HepG2 (cell line): ENCODE measurements around the gene LENEP. TPM values are rescaled to one million over a fixed set of nuclear protein-coding genes. Genes with fewer than 3 reads are reported as not detected.

ENCODE experiments used
- AKAP8 ChIP-seq: sonication (generic); formaldehyde crosslinking; IDR thresholded peaks from 2 replicates; pipeline ENCODE4 v1.5.1; 2020; ENCODE audit warnings: mild to moderate bottlenecking, missing genetic modification reagents
- BRD4 ChIP-seq: sonication (generic); formaldehyde crosslinking; IDR thresholded peaks from 2 replicates; pipeline ENCODE4 v1.4.0; 2020; ENCODE audit warnings: missing genetic modification reagents
- CBX1 ChIP-seq: IDR thresholded peaks from one replicate; pipeline ENCODE4 v1.6.1; 2016; ENCODE audit warnings: antibody characterized with exemption, low read depth
- HDAC2 ChIP-seq: sonication (generic); formaldehyde crosslinking; IDR thresholded peaks from 2 replicates; pipeline ENCODE4 v1.4.0; 2020; ENCODE audit warnings: missing genetic modification reagents
- HMGA1 ChIP-seq: sonication (generic); formaldehyde crosslinking; conservative IDR thresholded peaks from 2 replicates; pipeline ENCODE4 v1.4.0; 2020; ENCODE audit warnings: missing genetic modification reagents
- PPARG ChIP-seq: conservative IDR thresholded peaks from 2 replicates; pipeline ENCODE4 v1.6.1; 2016; ENCODE audit warnings: missing biosample characterization, missing genetic modification reagents
- RBFOX2 ChIP-seq: fragments of 200-400 bp; formaldehyde crosslinking; IDR thresholded peaks from 2 replicates; pipeline ENCODE4 v1.6.1; 2017; ENCODE audit warnings: low read depth, mild to moderate bottlenecking, low read length
- SNAI1 ChIP-seq: sonication (generic); formaldehyde crosslinking; IDR thresholded peaks from 2 replicates; pipeline ENCODE4 v1.5.0; 2020; ENCODE audit warnings: mild to moderate bottlenecking, missing genetic modification reagents, borderline replicate concordance
- ZNF101 ChIP-seq: sonication (generic); formaldehyde crosslinking; IDR thresholded peaks from 2 replicates; pipeline ENCODE4 v1.4.0; 2020; ENCODE audit warnings: mild to moderate bottlenecking, low read depth, missing genetic modification reagents, borderline replicate concordance
- ZNF263 ChIP-seq: sonication (generic); formaldehyde crosslinking; IDR thresholded peaks from 2 replicates; pipeline ENCODE4 v1.4.0; 2020; ENCODE audit warnings: missing genetic modification reagents
- ZNF543 ChIP-seq: sonication (generic); formaldehyde crosslinking; IDR thresholded peaks from 2 replicates; pipeline ENCODE4 v1.4.0; 2020; ENCODE audit warnings: mild to moderate bottlenecking, missing genetic modification reagents
- ZNF607 ChIP-seq: sonication (generic); formaldehyde crosslinking; IDR thresholded peaks from 2 replicates; pipeline ENCODE4 v1.5.1; 2020; ENCODE audit warnings: missing genetic modification reagents, mild to moderate bottlenecking, borderline replicate concordance
- ZNF614 ChIP-seq: IDR thresholded peaks from 2 replicates; pipeline ENCODE4 v1.6.1; 2018; ENCODE audit warnings: missing biosample characterization, missing genetic modification reagents, inconsistent platforms, borderline replicate concordance
- ZNF672 ChIP-seq: sonication (generic); formaldehyde crosslinking; IDR thresholded peaks from 2 replicates; pipeline ENCODE4 v1.8.1; 2022; ENCODE audit warnings: missing genetic modification reagents
- ZNF768 ChIP-seq: sonication (generic); formaldehyde crosslinking; IDR thresholded peaks from 2 replicates; pipeline ENCODE4 v1.4.0; 2020; ENCODE audit warnings: missing genetic modification reagents
- polyA plus RNA-seq, 8 experiments: library from polyadenylated mRNA; depleted of rRNA in 3 of 8; stranded (reverse) in 7 of 8; unstranded in 1 of 8; fragments of >200 nt; fragmentation: Illumina TruSeq in 4 of 8; extraction: Trizol in 4 of 8; gene quantifications; 2 replicates each; pipeline versions ENCODE4 v1.2.1 to v1.2.3, GENCODE V29; 2011 to 2016; ENCODE audit warnings: low read depth in 4 of 8, missing spikeins in 1 of 8, mixed read lengths in 1 of 8; ENCODE audit not compliant: insufficient read depth in 1 of 8
- total RNA-seq, 5 experiments: library from RNA; depleted of rRNA; stranded (reverse); fragments of >200 nt; fragmentation: Illumina TruSeq; extraction: Trizol; gene quantifications; 2 replicates each; pipeline ENCODE4 v1.2.3, GENCODE V29; 2016; ENCODE audit warnings: low read depth in 1 of 5
- TF ChIP-seq, protein P1 (sequence below): sonication (generic); formaldehyde crosslinking; IDR thresholded peaks from 2 replicates; pipeline ENCODE4 v1.4.0; 2020; ENCODE audit warnings: low read depth, mild to moderate bottlenecking, missing genetic modification reagents
- TF ChIP-seq, protein P2 (sequence below): sonication (generic); formaldehyde crosslinking; IDR thresholded peaks from 2 replicates; pipeline ENCODE4 v1.5.1; 2020; ENCODE audit warnings: mild to moderate bottlenecking, missing genetic modification reagents, moderate library complexity
- TF ChIP-seq, protein P3 (sequence below): IDR thresholded peaks from 2 replicates; pipeline ENCODE4 v1.6.1; 2016; ENCODE audit warnings: low read depth, borderline replicate concordance
- TF ChIP-seq, protein P4 (sequence below): sonication (generic); formaldehyde crosslinking; IDR thresholded peaks from 2 replicates; pipeline ENCODE4 v1.9.0; 2021; ENCODE audit warnings: missing genetic modification reagents, mild to moderate bottlenecking, borderline replicate concordance
- TF ChIP-seq, protein P5 (sequence below): sonication (generic); formaldehyde crosslinking; IDR thresholded peaks from 2 replicates; pipeline ENCODE4 v1.4.0; 2020; ENCODE audit warnings: missing genetic modification reagents

Gene LENEP
- total and polyA plus RNA-seq, 2 of the 13 experiments (the other 11 are each of a cell fraction or from before 2014, with no cell fraction given), result 0.29 TPM; not detected in 1

DNA sequence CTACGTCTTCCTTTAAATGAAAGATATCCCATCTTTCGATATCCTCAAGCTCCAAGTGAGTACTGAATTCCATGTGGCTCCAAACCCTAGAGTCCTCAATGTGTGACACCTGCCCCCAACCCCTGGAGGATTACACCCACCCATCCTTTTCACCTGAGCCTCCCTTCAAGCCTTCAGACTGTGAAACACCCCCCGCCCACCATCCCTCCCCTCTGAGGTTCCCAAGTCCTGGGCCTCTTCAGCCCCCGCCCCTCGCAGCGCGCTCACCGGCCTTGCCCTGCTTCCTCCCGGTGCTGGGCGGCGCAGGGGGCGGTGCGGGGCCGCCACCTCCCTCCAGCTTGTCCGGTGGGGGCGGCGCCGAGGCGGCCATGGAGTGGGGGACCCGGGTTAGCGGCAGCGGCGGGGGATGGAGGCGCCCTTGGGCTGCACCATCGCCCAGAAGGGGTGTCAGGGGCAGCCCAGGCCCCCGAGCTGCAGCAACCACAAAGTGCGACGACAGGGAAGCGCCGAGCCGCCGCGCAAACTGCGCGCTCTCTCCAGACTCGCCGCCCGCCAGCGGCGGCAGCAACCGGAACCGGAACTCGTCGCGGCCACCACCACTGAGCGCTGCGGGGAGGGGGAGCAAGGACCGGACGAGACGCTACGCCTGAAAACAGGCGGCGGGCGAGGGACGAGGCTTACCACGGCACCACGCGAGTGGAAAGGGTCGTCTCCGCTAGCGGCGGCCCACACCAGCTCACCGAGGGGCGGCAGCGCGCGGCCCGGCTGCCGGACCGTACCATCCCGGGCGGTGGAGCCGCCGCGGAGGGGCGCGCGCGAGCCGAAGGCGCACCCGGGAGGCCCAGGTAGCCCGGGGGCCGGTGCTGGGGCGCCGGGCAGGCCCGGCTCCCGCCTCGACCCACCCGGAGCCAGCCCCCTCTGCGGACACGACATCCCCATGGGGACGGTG lies 31.9 kb upstream of the LENEP start, which contains the start of gene PYGO2 (continued):
- TF ChIP-seq AKAP8 (CRISPR knock-in tag) (peak; percentile 90), RBFOX2 (peak; percentile 97), ZNF101 (no peak), HMGA1 (CRISPR knock-in tag) (no peak), ZNF543 (CRISPR knock-in tag) (peak; percentile 31; the same call in 1 of the 2 replicates), ZNF263 (peak; percentile 54; the same call in 1 of the 2 replicates), ZNF607 (CRISPR knock-in tag) (peak; percentile 94), ZNF614 (CRISPR knock-in tag) (peak; percentile 59; the same call in 1 of the 2 replicates), SNAI1 (CRISPR knock-in tag) (no peak), HDAC2 (CRISPR knock-in tag) (no peak), ZNF672 (CRISPR knock-in tag) (0 out of 2 replicates have a peak, but pooled peaks have one; percentile 4), BRD4 (CRISPR knock-in tag) (peak; percentile 72; the same call in 1 of the 2 replicates), CBX1 (no peak), PPARG (CRISPR knock-in tag) (no peak), ZNF768 (CRISPR knock-in tag) (0 out of 2 replicates have a peak, but pooled peaks have one; percentile 60)
- TF ChIP-seq, protein P1, sequence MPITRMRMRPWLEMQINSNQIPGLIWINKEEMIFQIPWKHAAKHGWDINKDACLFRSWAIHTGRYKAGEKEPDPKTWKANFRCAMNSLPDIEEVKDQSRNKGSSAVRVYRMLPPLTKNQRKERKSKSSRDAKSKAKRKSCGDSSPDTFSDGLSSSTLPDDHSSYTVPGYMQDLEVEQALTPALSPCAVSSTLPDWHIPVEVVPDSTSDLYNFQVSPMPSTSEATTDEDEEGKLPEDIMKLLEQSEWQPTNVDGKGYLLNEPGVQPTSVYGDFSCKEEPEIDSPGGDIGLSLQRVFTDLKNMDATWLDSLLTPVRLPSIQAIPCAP (CRISPR knock-in tag), result no peak; the same call in 1 of the 2 replicates
- TF ChIP-seq, protein P2, sequence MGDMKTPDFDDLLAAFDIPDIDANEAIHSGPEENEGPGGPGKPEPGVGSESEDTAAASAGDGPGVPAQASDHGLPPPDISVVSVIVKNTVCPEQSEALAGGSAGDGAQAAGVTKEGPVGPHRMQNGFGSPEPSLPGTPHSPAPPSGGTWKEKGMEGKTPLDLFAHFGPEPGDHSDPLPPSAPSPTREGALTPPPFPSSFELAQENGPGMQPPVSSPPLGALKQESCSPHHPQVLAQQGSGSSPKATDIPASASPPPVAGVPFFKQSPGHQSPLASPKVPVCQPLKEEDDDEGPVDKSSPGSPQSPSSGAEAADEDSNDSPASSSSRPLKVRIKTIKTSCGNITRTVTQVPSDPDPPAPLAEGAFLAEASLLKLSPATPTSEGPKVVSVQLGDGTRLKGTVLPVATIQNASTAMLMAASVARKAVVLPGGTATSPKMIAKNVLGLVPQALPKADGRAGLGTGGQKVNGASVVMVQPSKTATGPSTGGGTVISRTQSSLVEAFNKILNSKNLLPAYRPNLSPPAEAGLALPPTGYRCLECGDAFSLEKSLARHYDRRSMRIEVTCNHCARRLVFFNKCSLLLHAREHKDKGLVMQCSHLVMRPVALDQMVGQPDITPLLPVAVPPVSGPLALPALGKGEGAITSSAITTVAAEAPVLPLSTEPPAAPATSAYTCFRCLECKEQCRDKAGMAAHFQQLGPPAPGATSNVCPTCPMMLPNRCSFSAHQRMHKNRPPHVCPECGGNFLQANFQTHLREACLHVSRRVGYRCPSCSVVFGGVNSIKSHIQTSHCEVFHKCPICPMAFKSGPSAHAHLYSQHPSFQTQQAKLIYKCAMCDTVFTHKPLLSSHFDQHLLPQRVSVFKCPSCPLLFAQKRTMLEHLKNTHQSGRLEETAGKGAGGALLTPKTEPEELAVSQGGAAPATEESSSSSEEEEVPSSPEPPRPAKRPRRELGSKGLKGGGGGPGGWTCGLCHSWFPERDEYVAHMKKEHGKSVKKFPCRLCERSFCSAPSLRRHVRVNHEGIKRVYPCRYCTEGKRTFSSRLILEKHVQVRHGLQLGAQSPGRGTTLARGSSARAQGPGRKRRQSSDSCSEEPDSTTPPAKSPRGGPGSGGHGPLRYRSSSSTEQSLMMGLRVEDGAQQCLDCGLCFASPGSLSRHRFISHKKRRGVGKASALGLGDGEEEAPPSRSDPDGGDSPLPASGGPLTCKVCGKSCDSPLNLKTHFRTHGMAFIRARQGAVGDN, result peak; percentile 84
- TF ChIP-seq, protein P3, sequence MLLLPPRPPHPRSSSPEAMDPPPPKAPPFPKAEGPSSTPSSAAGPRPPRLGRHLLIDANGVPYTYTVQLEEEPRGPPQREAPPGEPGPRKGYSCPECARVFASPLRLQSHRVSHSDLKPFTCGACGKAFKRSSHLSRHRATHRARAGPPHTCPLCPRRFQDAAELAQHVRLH (CRISPR knock-in tag), result peak; percentile 56; the same call in 1 of the 2 replicates
- TF ChIP-seq, protein P4, sequence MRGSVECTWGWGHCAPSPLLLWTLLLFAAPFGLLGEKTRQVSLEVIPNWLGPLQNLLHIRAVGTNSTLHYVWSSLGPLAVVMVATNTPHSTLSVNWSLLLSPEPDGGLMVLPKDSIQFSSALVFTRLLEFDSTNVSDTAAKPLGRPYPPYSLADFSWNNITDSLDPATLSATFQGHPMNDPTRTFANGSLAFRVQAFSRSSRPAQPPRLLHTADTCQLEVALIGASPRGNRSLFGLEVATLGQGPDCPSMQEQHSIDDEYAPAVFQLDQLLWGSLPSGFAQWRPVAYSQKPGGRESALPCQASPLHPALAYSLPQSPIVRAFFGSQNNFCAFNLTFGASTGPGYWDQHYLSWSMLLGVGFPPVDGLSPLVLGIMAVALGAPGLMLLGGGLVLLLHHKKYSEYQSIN (CRISPR knock-in tag), result no peak
- TF ChIP-seq, protein P5, sequence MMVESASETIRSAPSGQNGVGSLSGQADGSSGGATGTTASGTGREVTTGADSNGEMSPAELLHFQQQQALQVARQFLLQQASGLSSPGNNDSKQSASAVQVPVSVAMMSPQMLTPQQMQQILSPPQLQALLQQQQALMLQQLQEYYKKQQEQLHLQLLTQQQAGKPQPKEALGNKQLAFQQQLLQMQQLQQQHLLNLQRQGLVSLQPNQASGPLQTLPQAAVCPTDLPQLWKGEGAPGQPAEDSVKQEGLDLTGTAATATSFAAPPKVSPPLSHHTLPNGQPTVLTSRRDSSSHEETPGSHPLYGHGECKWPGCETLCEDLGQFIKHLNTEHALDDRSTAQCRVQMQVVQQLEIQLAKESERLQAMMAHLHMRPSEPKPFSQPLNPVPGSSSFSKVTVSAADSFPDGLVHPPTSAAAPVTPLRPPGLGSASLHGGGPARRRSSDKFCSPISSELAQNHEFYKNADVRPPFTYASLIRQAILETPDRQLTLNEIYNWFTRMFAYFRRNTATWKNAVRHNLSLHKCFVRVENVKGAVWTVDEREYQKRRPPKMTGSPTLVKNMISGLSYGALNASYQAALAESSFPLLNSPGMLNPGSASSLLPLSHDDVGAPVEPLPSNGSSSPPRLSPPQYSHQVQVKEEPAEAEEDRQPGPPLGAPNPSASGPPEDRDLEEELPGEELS, result peak; percentile 53; the same call in 1 of the 2 replicates
